Cardiac fibroblast (primary cell): ENCODE measurements around the gene XIRP1.
"Not testable (repeated sequence)": the region's sequence is repeated elsewhere in the genome, so short reads cannot be mapped to it uniquely, and the experiment has no call there.

Experiments
- DNase-seq, 2 donors: peaks; one replicate each; pipeline versions ENCODE4 v3.0.0 to v3.0.0-alpha.2; 2010; ENCODE audit warnings: low read depth in 2 of 2
- H3K4me3 ChIP-seq, 2 donors: replicated peaks in 1 of 2; 1 replicate in 1 of 2; 2 replicates in 1 of 2; pipeline ENCODE4 v1.5.1; 2011; ENCODE audit warnings: low read depth in 2 of 2, low read length in 2 of 2, mild to moderate bottlenecking in 2 of 2, moderate library complexity in 1 of 2
- CTCF ChIP-seq: IDR thresholded peaks from one replicate; pipeline ENCODE4 v1.5.1; 2011; ENCODE audit warnings: low read depth, mild to moderate bottlenecking, low read length, inconsistent platforms

The XIRP1 gene

GRCh38 chr3:39192490-39193092 lies at the start of gene XIRP1:
Gene XIRP1 (minus strand): TSS chr3:39192595. CDS start chr3:39189445, 3,150 bp downstream.
- peak in 1 of 2 donors; percentile 24 for DNase-seq

GRCh38 chr3:39241561-39241960 lies 49.2 kb upstream of the XIRP1 start:
- TF ChIP-seq CTCF, result no peak
- H3K4me3 ChIP-seq, result no peak overlapping the region
- DNase-seq, result no peak

More at GRCh38 chr3:39192490-39193092, at the start of gene XIRP1:
- TF ChIP-seq CTCF, result no peak
- H3K4me3 ChIP-seq, result no peak within 1 kb of the TSS

- no peak overlapping the region for H3K4me3 ChIP-seq
- TF ChIP-seq CTCF, result no peak
- DNase-seq, result no peak
Measured at GRCh38 chr3:39237027-39237426, 44.6 kb upstream of the XIRP1 start.

- DNase-seq, result no peak
- H3K4me3 ChIP-seq, result no peak overlapping the region
- TF ChIP-seq CTCF, result no peak
Measured at GRCh38 chr3:39234651-39235050, 42.3 kb upstream of the XIRP1 start.

GRCh38 chr3:39232859-39233258 lies 40.5 kb upstream of the XIRP1 start:
- DNase-seq, result no peak
- no peak overlapping the region for H3K4me3 ChIP-seq
- TF ChIP-seq CTCF, result no peak

GRCh38 chr3:39230453-39230852 lies 38.1 kb upstream of the XIRP1 start:
- TF ChIP-seq CTCF, result no peak
- no peak for DNase-seq

GRCh38 chr3:39228496-39228895 lies 36.1 kb upstream of the XIRP1 start:
- no peak overlapping the region for H3K4me3 ChIP-seq
- no peak for TF ChIP-seq CTCF
- DNase-seq, result no peak

More at GRCh38 chr3:39230453-39230852, 38.1 kb upstream of the XIRP1 start:
- no peak overlapping the region for H3K4me3 ChIP-seq

GRCh38 chr3:39227596-39227995 lies 35.2 kb upstream of the XIRP1 start:
- not testable (repeated sequence) for DNase-seq, H3K4me3 ChIP-seq
